HG02678 (cell line): ENCODE results near the gene TAF5.
A peak's percentile ranks its signal among the peaks of the same experiment; 100 is the strongest.
"Not testable (repeated sequence)": the region's sequence is repeated elsewhere in the genome, so short reads cannot be mapped to it uniquely, and the experiment has no call there.

Source experiments
- ATAC-seq: cut with Tn5 transposase; IDR thresholded peaks from one replicate; pipeline ENCODE4 v1.9.1; 2021; ENCODE audit warnings: mild to moderate bottlenecking, moderate library complexity; ENCODE audit not compliant: unreplicated experiment

The TAF5 gene

GRCh38 chr10:103367782-103368518 is at the start of gene TAF5:
TAF5 (plus strand) TSS chr10:103367976; CDS start chr10:103367990, 14 bp downstream.
- peak; percentile 54 for ATAC-seq

GRCh38 chr10:103327906-103328305 is 39.9 kb upstream of the TAF5 start:
- ATAC-seq: no peak

GRCh38 chr10:103333934-103334520 is 33.7 kb upstream of the TAF5 start:
- ATAC-seq: no peak

- ATAC-seq: no peak
Measured at GRCh38 chr10:103334567-103334966, 33.2 kb upstream of the TAF5 start.

- ATAC-seq: no peak
Measured at GRCh38 chr10:103336370-103336769, 31.4 kb upstream of the TAF5 start.

- no peak for ATAC-seq
Measured at GRCh38 chr10:103350175-103350516, 17.6 kb upstream of the TAF5 start.

GRCh38 chr10:103350517-103351260 is 17.1 kb upstream of the TAF5 start, which contains the start of gene PCGF6:
PCGF6 (minus strand) TSS chr10:103351140; CDS start chr10:103351066, 74 bp downstream.
- ATAC-seq: peak; percentile 85

- no peak for ATAC-seq
Measured at GRCh38 chr10:103353281-103353680, 14.5 kb upstream of the TAF5 start.

GRCh38 chr10:103354567-103354966 is 13.2 kb upstream of the TAF5 start:
- not testable (repeated sequence) for ATAC-seq

GRCh38 chr10:103355906-103356599 is 11.7 kb upstream of the TAF5 start:
- no peak for ATAC-seq

- not testable (repeated sequence) for ATAC-seq
Measured at GRCh38 chr10:103359493-103359892, 8.3 kb upstream of the TAF5 start.

- not testable (repeated sequence) for ATAC-seq
Measured at GRCh38 chr10:103360791-103361190, 7.0 kb upstream of the TAF5 start.

- no peak for ATAC-seq
Measured at GRCh38 chr10:103367379-103367781, 396 bp upstream of the TAF5 start.

GRCh38 chr10:103373544-103373943 is 5.8 kb downstream of the TAF5 start:
- ATAC-seq: no peak

GRCh38 chr10:103374263-103374662 is 6.5 kb downstream of the TAF5 start:
- ATAC-seq: no peak

- ATAC-seq: peak; percentile 57
Measured at GRCh38 chr10:103382769-103383168, 15.0 kb downstream of the TAF5 start.

GRCh38 chr10:103394180-103394579 is 26.4 kb downstream of the TAF5 start:
- ATAC-seq: no peak

- ATAC-seq: no peak
Measured at GRCh38 chr10:103395754-103396066, 27.9 kb downstream of the TAF5 start.

- peak; percentile 99 for ATAC-seq
Measured at GRCh38 chr10:103396067-103396788, 28.5 kb downstream of the TAF5 start, which contains the start of the genes ATP5MK and PDCD11. ATP5MK (minus strand) TSS chr10:103396475; CDS start chr10:103392457, 4,018 bp downstream. PDCD11 (plus strand) TSS chr10:103396626; CDS start chr10:103398427, 1,801 bp downstream.

GRCh38 chr10:103396789-103397087 is 29.0 kb downstream of the TAF5 start:
- ATAC-seq: no peak
